Neutrophil (primary cell): ENCODE data around the gene ADGRA1.

Experiments used
- H3K27ac ChIP-seq: fragments of 200-600 bp; sonication (generic); 2 replicates; pipeline ENCODE4 v1.5.1; 2016; ENCODE audit warnings: mild to moderate bottlenecking, moderate library complexity
- H3K27me3 ChIP-seq: fragments of 200-600 bp; sonication (generic); 2 replicates; pipeline ENCODE4 v1.6.0; 2016; ENCODE audit warnings: mild to moderate bottlenecking
- H3K36me3 ChIP-seq: fragments of 200-600 bp; sonication (generic); 2 replicates; pipeline ENCODE4 v1.5.1; 2017
- H3K4me1 ChIP-seq, 2 experiments: fragments of 200-600 bp in 1 of 2; sonication (generic) in 1 of 2; 1 replicate in 1 of 2; 2 replicates in 1 of 2; pipeline versions ENCODE4 v1.5.1 to v1.6.1; 2013 to 2016; ENCODE audit warnings: low read depth in 1 of 2, low read length in 1 of 2, mild to moderate bottlenecking in 1 of 2, moderate library complexity in 1 of 2; ENCODE audit not compliant: control insufficient read depth in 1 of 2, insufficient read depth in 1 of 2
- H3K4me3 ChIP-seq, 2 experiments: fragments of 200-600 bp in 1 of 2; sonication (generic) in 1 of 2; 1 replicate in 1 of 2; 2 replicates in 1 of 2; pipeline ENCODE4 v1.5.1; 2013 to 2016; ENCODE audit warnings: low read depth in 1 of 2, low read length in 1 of 2, mild to moderate bottlenecking in 1 of 2, moderate library complexity in 1 of 2
- H3K9me3 ChIP-seq: fragments of 200-600 bp; sonication (generic); 2 replicates; pipeline ENCODE4 v1.5.1; 2016
- CTCF ChIP-seq: fragments of 200-600 bp; sonication (generic); IDR thresholded peaks from 2 replicates; pipeline ENCODE4 v1.5.1; 2016; ENCODE audit warnings: antibody characterized with exemption

Gene ADGRA1

GRCh38 chr10:133097961-133098360, 10.2 kb downstream of the ADGRA1 start:
- H3K27ac ChIP-seq, result no peak overlapping the region
- TF ChIP-seq CTCF, result no peak
- H3K4me3 ChIP-seq, result no peak overlapping the region
- H3K9me3 ChIP-seq, result no peaks in the 10 kb centered on the region
- peaks cover 37% of the 10 kb centered on the region for H3K27me3 ChIP-seq
- no peaks in the 10 kb centered on the region for H3K36me3 ChIP-seq
- H3K4me1 ChIP-seq, result no peaks in the 10 kb centered on the region

- Histone ChIP-seq H3K27ac (no peak overlapping the region), H3K27me3 (peaks cover 43% of the 10 kb centered on the region), H3K9me3 (no peaks in the 10 kb centered on the region), H3K36me3 (no peaks in the 10 kb centered on the region), H3K4me3 (no peak overlapping the region), H3K4me1 (no peaks in the 10 kb centered on the region)
- TF ChIP-seq CTCF, result no peak
Observed at GRCh38 chr10:133098426-133099124, 10.9 kb downstream of the ADGRA1 start.

GRCh38 chr10:133099571-133099970, 11.8 kb downstream of the ADGRA1 start:
- Histone ChIP-seq H3K4me3 (no peak overlapping the region), H3K9me3 (no peaks in the 10 kb centered on the region), H3K27me3 (peaks cover 53% of the 10 kb centered on the region), H3K27ac (no peak overlapping the region), H3K4me1 (no peaks in the 10 kb centered on the region), H3K36me3 (no peaks in the 10 kb centered on the region)
- no peak for TF ChIP-seq CTCF

- H3K36me3 ChIP-seq, result no peaks in the 10 kb centered on the region
- TF ChIP-seq CTCF, result no peak
- H3K27ac ChIP-seq, result no peak overlapping the region
- H3K4me3 ChIP-seq, result no peak overlapping the region
- no peaks in the 10 kb centered on the region for H3K4me1 ChIP-seq
- no peaks in the 10 kb centered on the region for H3K9me3 ChIP-seq
- peaks cover 59% of the 10 kb centered on the region for H3K27me3 ChIP-seq
Observed at GRCh38 chr10:133100186-133100585, 12.5 kb downstream of the ADGRA1 start.

- Histone ChIP-seq H3K27me3 (peaks cover 66% of the 10 kb centered on the region), H3K9me3 (no peaks in the 10 kb centered on the region), H3K27ac (no peak overlapping the region), H3K4me3 (no peak overlapping the region), H3K36me3 (no peaks in the 10 kb centered on the region), H3K4me1 (no peaks in the 10 kb centered on the region)
- no peak for TF ChIP-seq CTCF
Observed at GRCh38 chr10:133100706-133101415, 13.1 kb downstream of the ADGRA1 start.
